GM12801 (cell line): ENCODE data around the gene MLLT3.

Experiments
- CTCF ChIP-seq: IDR thresholded peaks from one replicate; pipeline ENCODE4 v1.5.1; 2011; ENCODE audit warnings: control low read depth; ENCODE audit not compliant: insufficient read length; ENCODE audit errors: extremely low read depth

Gene MLLT3

GRCh38 chr9:20593537-20593936, 28.8 kb downstream of the MLLT3 start:
- no peak for TF ChIP-seq CTCF

GRCh38 chr9:20593105-20593504, 29.2 kb downstream of the MLLT3 start:
- TF ChIP-seq CTCF = no peak

- no peak for TF ChIP-seq CTCF
These were observed 29.6 kb downstream of the MLLT3 start for GRCh38 chr9:20592673-20593072.

- TF ChIP-seq CTCF = no peak
These were observed 31.1 kb downstream of the MLLT3 start for GRCh38 chr9:20591223-20591622.

- no peak for TF ChIP-seq CTCF
These were observed 37.2 kb downstream of the MLLT3 start for GRCh38 chr9:20584968-20585643.

- TF ChIP-seq CTCF = no peak
These were observed 40.1 kb downstream of the MLLT3 start for GRCh38 chr9:20582150-20582549.

GRCh38 chr9:20580673-20581072, 41.6 kb downstream of the MLLT3 start:
- TF ChIP-seq CTCF = no peak
